ENCODE measurements around the gene TSPAN9. TPM values are rescaled to one million over a fixed set of nuclear protein-coding genes. Genes with fewer than 3 reads are reported as not detected.

The TSPAN9 gene
- total and polyA plus RNA-seq, 2 experiments from 2014 or later: 6.0 to 31.5 TPM

DNA sequence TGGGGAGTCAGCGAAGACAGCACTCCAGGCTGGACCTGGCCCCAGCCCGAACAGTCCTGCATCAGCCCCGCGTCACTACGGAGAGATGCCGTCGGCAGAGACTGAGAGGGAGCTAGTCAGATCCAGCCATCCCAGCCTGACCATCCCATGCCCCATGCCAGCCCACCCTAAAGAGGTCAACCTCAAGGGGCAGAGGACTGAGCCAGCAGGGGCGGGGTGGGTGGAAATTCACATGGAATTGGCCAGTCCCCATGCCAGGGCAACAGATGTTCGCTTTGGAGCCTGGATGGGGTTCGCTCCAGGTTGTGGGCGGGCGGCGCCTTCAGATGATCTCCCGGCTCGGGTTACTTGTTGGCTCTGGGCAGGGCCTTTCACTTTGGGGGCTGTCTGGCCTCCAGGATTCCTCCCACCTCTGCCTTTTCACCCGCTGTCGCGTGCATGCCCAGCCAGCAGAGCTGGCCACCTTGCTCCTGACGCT is 154.3 kb downstream of the TSPAN9 start:
- DNase-seq (ENCODE audit: low spot score) (peak; percentile 78), ATAC-seq (peak; percentile 82)
- no peak overlapping the region for H2AFZ ChIP-seq
- 0 out of 2 replicates have a peak overlapping the region, but pooled peaks have one; percentile 61 for H3K27ac Mint-ChIP-seq
- peak overlapping the region; percentile 44; the same call in 2 of the 3 replicates for H3K4me3 Mint-ChIP-seq
- H3K27me3 ChIP-seq (ENCODE audit: insufficient read depth): no peaks in the 10 kb centered on the region
- H3K9me2 ChIP-seq (ENCODE audit: insufficient read depth): no peaks in the 10 kb centered on the region
- 0 out of 2 replicates have a peak overlapping the region, but pooled peaks have one; percentile 26 for H3K27ac ChIP-seq (ENCODE audit: low read depth)
- H3F3A ChIP-seq (replicated peaks; ENCODE audit: low read depth): no peaks in the 10 kb centered on the region
- H3K79me2 ChIP-seq (replicated peaks; ENCODE audit: insufficient read depth): no peaks in the 10 kb centered on the region
- peaks cover 67% of the 10 kb centered on the region for H3K4me1 Mint-ChIP-seq
- H4K20me1 ChIP-seq (replicated peaks; ENCODE audit: insufficient read depth): no peaks in the 10 kb centered on the region; the same call in 1 of the 2 replicates
- peaks cover 11% of the 10 kb centered on the region; the same call in 2 of the 3 replicates for H3K36me3 Mint-ChIP-seq (ENCODE audit: low read depth)
- H3K4me2 ChIP-seq: no peak overlapping the region; the same call in 1 of the 2 replicates
- peaks cover 11% of the 10 kb centered on the region; the same call in 2 of the 3 replicates for H3K9me3 Mint-ChIP-seq
- peaks cover 17% of the 10 kb centered on the region for H3K27me3 Mint-ChIP-seq (ENCODE audit: insufficient read depth, low read depth, poor library complexity)
- H3K4me3 ChIP-seq: no peak overlapping the region
- peaks cover 25% of the 10 kb centered on the region for H3K4me1 ChIP-seq (ENCODE audit: insufficient read depth)
- H3K36me3 ChIP-seq (ENCODE audit: insufficient read depth): no peaks in the 10 kb centered on the region
- no peak for TF ChIP-seq NANOG (IDR thresholded peaks at IDR 0.05; ENCODE audit: borderline replicate concordance)
- TF ChIP-seq, protein P1, sequence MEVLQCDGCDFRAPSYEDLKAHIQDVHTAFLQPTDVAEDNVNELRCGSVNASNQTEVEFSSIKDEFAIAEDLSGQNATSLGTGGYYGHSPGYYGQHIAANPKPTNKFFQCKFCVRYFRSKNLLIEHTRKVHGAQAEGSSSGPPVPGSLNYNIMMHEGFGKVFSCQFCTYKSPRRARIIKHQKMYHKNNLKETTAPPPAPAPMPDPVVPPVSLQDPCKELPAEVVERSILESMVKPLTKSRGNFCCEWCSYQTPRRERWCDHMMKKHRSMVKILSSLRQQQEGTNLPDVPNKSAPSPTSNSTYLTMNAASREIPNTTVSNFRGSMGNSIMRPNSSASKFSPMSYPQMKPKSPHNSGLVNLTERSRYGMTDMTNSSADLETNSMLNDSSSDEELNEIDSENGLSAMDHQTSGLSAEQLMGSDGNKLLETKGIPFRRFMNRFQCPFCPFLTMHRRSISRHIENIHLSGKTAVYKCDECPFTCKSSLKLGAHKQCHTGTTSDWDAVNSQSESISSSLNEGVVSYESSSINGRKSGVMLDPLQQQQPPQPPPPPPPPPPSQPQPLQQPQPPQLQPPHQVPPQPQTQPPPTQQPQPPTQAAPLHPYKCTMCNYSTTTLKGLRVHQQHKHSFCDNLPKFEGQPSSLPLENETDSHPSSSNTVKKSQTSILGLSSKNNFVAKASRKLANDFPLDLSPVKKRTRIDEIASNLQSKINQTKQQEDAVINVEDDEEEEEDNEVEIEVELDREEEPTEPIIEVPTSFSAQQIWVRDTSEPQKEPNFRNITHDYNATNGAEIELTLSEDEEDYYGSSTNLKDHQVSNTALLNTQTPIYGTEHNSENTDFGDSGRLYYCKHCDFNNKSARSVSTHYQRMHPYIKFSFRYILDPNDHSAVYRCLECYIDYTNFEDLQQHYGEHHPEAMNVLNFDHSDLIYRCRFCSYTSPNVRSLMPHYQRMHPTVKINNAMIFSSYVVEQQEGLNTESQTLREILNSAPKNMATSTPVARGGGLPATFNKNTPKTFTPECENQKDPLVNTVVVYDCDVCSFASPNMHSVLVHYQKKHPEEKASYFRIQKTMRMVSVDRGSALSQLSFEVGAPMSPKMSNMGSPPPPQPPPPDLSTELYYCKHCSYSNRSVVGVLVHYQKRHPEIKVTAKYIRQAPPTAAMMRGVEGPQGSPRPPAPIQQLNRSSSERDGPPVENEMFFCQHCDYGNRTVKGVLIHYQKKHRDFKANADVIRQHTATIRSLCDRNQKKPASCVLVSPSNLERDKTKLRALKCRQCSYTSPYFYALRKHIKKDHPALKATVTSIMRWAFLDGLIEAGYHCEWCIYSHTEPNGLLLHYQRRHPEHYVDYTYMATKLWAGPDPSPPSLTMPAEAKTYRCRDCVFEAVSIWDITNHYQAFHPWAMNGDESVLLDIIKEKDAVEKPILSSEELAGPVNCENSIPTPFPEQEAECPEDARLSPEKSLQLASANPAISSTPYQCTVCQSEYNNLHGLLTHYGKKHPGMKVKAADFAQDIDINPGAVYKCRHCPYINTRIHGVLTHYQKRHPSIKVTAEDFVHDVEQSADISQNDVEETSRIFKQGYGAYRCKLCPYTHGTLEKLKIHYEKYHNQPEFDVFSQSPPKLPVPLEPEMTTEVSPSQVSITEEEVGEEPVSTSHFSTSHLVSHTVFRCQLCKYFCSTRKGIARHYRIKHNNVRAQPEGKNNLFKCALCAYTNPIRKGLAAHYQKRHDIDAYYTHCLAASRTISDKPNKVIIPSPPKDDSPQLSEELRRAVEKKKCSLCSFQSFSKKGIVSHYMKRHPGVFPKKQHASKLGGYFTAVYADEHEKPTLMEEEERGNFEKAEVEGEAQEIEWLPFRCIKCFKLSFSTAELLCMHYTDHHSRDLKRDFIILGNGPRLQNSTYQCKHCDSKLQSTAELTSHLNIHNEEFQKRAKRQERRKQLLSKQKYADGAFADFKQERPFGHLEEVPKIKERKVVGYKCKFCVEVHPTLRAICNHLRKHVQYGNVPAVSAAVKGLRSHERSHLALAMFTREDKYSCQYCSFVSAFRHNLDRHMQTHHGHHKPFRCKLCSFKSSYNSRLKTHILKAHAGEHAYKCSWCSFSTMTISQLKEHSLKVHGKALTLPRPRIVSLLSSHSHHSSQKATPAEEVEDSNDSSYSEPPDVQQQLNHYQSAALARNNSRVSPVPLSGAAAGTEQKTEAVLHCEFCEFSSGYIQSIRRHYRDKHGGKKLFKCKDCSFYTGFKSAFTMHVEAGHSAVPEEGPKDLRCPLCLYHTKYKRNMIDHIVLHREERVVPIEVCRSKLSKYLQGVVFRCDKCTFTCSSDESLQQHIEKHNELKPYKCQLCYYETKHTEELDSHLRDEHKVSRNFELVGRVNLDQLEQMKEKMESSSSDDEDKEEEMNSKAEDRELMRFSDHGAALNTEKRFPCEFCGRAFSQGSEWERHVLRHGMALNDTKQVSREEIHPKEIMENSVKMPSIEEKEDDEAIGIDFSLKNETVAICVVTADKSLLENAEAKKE (CRISPR knock-in tag; IDR thresholded peaks at IDR 0.05): no peak

DNA sequence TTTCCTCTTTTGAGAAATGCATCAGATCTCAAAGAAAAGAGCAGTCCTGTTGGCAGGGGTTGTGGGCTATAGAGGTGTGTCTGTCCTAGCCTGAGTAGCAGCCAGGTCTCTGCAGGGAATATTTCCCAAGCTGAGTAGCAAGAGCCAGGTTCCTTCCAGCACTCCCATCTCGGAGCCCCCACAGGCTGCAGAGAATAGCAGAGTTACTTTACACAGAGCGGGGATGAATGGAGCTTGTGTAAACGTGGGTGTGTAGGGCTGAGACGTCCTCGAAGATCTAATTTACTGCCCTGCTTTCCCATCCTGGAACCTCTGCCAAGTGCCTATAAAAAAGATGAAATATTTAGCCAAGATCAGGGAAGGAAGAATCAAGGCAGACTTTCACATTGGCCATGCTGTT is 156.6 kb downstream of the TSPAN9 start:
- Histone ChIP-seq H3K4me3 (no peak overlapping the region), H2AFZ (no peak overlapping the region), H3K9me2 (ENCODE audit: insufficient read depth) (no peaks in the 10 kb centered on the region), H4K20me1 (replicated peaks; ENCODE audit: insufficient read depth) (no peaks in the 10 kb centered on the region), H3K27ac (ENCODE audit: low read depth) (no peak overlapping the region), H3K36me3 (ENCODE audit: insufficient read depth) (no peaks in the 10 kb centered on the region), H3K27me3 (ENCODE audit: insufficient read depth) (no peaks in the 10 kb centered on the region), H3K4me1 (ENCODE audit: insufficient read depth) (peaks cover 19% of the 10 kb centered on the region), H3K4me2 (no peak overlapping the region), H3K79me2 (replicated peaks; ENCODE audit: insufficient read depth) (no peaks in the 10 kb centered on the region), H3F3A (replicated peaks; ENCODE audit: low read depth) (no peaks in the 10 kb centered on the region)
- Mint-ChIP-seq H3K36me3 (ENCODE audit: low read depth) (peaks cover 5% of the 10 kb centered on the region; the same call in 2 of the 3 replicates), H3K27me3 (ENCODE audit: insufficient read depth, low read depth, poor library complexity) (peaks cover 20% of the 10 kb centered on the region), H3K4me3 (no peak overlapping the region), H3K27ac (no peak overlapping the region), H3K9me3 (peaks cover 5% of the 10 kb centered on the region; the same call in 2 of the 3 replicates), H3K4me1 (peaks cover 70% of the 10 kb centered on the region)
- DNase-seq (ENCODE audit: low spot score) (no peak), ATAC-seq (no peak)
- TF ChIP-seq POLR2AphosphoS5 (IDR thresholded peaks at IDR 0.05; ENCODE audit: low read depth): no peak
- no peak for TF ChIP-seq ZNF331 (CRISPR knock-in tag; IDR thresholded peaks at IDR 0.05; ENCODE audit: low read depth)
- TF ChIP-seq EZH2 (IDR thresholded peaks at IDR 0.05; ENCODE audit: low read depth, unreplicated experiment): no peak
- TF ChIP-seq, protein P2, sequence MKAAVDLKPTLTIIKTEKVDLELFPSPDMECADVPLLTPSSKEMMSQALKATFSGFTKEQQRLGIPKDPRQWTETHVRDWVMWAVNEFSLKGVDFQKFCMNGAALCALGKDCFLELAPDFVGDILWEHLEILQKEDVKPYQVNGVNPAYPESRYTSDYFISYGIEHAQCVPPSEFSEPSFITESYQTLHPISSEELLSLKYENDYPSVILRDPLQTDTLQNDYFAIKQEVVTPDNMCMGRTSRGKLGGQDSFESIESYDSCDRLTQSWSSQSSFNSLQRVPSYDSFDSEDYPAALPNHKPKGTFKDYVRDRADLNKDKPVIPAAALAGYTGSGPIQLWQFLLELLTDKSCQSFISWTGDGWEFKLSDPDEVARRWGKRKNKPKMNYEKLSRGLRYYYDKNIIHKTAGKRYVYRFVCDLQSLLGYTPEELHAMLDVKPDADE (IDR thresholded peaks at IDR 0.05): no peak
- no peak for TF ChIP-seq EZH2phosphoT487 (IDR thresholded peaks at IDR 0.05; ENCODE audit: unreplicated experiment)
- TF ChIP-seq, protein P3, sequence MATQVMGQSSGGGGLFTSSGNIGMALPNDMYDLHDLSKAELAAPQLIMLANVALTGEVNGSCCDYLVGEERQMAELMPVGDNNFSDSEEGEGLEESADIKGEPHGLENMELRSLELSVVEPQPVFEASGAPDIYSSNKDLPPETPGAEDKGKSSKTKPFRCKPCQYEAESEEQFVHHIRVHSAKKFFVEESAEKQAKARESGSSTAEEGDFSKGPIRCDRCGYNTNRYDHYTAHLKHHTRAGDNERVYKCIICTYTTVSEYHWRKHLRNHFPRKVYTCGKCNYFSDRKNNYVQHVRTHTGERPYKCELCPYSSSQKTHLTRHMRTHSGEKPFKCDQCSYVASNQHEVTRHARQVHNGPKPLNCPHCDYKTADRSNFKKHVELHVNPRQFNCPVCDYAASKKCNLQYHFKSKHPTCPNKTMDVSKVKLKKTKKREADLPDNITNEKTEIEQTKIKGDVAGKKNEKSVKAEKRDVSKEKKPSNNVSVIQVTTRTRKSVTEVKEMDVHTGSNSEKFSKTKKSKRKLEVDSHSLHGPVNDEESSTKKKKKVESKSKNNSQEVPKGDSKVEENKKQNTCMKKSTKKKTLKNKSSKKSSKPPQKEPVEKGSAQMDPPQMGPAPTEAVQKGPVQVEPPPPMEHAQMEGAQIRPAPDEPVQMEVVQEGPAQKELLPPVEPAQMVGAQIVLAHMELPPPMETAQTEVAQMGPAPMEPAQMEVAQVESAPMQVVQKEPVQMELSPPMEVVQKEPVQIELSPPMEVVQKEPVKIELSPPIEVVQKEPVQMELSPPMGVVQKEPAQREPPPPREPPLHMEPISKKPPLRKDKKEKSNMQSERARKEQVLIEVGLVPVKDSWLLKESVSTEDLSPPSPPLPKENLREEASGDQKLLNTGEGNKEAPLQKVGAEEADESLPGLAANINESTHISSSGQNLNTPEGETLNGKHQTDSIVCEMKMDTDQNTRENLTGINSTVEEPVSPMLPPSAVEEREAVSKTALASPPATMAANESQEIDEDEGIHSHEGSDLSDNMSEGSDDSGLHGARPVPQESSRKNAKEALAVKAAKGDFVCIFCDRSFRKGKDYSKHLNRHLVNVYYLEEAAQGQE (IDR thresholded peaks at IDR 0.05; ENCODE audit: unreplicated experiment): no peak
- no peak for TF ChIP-seq CREB1 (CRISPR knock-in tag; IDR thresholded peaks at IDR 0.05; ENCODE audit: low read depth)
- no peak for TF ChIP-seq JUNB (IDR thresholded peaks at IDR 0.05; ENCODE audit: unreplicated experiment)
